Astrocyte (in vitro differentiated cells and primary cell): ENCODE data around the gene IQGAP2. TPM values are rescaled to one million over a fixed set of nuclear protein-coding genes. Genes with fewer than 3 reads are reported as not detected.
"Not testable (repeated sequence)": the region's sequence is repeated elsewhere in the genome, so short reads cannot be mapped to it uniquely, and the experiment has no call there.

Source experiments
- DNase-seq: peaks from one replicate; pipeline ENCODE4 v3.0.0-alpha.2; 2010; ENCODE audit warnings: low read depth
- FAIRE-seq: peaks from 2 replicates; lab custom pipeline; 2011; peaks lifted over from hg19 to GRCh38; lab: Jason Lieb, UNC
- H2AFZ ChIP-seq: 2 replicates; pipeline ENCODE4 v1.6.0; 2012; ENCODE audit warnings: low read depth, low read length, inconsistent platforms
- H3K27ac ChIP-seq: 2 replicates; pipeline ENCODE4 v1.5.1; 2011; ENCODE audit warnings: low read depth, low read length, inconsistent platforms
- H3K27me3 ChIP-seq: 2 replicates; pipeline ENCODE4 v1.6.0; 2011; ENCODE audit warnings: low read length, inconsistent platforms; ENCODE audit not compliant: insufficient read depth
- H3K36me3 ChIP-seq: 2 replicates; pipeline ENCODE4 v1.5.1; 2011; ENCODE audit warnings: low read length, inconsistent platforms; ENCODE audit not compliant: insufficient read depth
- H3K4me1 ChIP-seq: 2 replicates; pipeline ENCODE4 v1.5.1; 2011; ENCODE audit warnings: low read length, inconsistent platforms; ENCODE audit not compliant: insufficient read depth
- H3K4me2 ChIP-seq: 2 replicates; pipeline ENCODE4 v1.6.0; 2012; ENCODE audit warnings: low read length, inconsistent platforms
- H3K4me3 ChIP-seq: 2 replicates; pipeline ENCODE4 v1.5.1; 2011; ENCODE audit warnings: low read depth, mild to moderate bottlenecking, low read length, inconsistent platforms; ENCODE audit not compliant: insufficient read depth
- H3K79me2 ChIP-seq: 2 replicates; pipeline ENCODE4 v1.6.0; 2012; ENCODE audit warnings: mild to moderate bottlenecking, low read length, inconsistent platforms; ENCODE audit not compliant: insufficient read depth
- H3K9ac ChIP-seq: 2 replicates; pipeline ENCODE4 v1.6.0; 2012; ENCODE audit warnings: mild to moderate bottlenecking, low read length, inconsistent platforms
- H3K9me3 ChIP-seq: 2 replicates; pipeline ENCODE4 v1.5.1; 2012; ENCODE audit warnings: low read depth, mild to moderate bottlenecking, low read length, inconsistent platforms; ENCODE audit not compliant: insufficient read depth
- H4K20me1 ChIP-seq: 2 replicates; pipeline ENCODE4 v1.6.0; 2012; ENCODE audit warnings: low read length, inconsistent platforms; ENCODE audit not compliant: insufficient read depth
- H3K27ac Mint-ChIP-seq: one replicate; pipeline ENCODE4 v1.8.0; 2021; ENCODE audit warnings: mild to moderate bottlenecking, mixed read lengths; ENCODE audit not compliant: unreplicated experiment
- H3K27me3 Mint-ChIP-seq: one replicate; pipeline ENCODE4 v1.8.0; 2021; ENCODE audit warnings: low read depth, mixed read lengths; ENCODE audit not compliant: unreplicated experiment
- H3K36me3 Mint-ChIP-seq: one replicate; pipeline ENCODE4 v1.8.0; 2021; ENCODE audit warnings: low read depth, mixed read lengths; ENCODE audit not compliant: unreplicated experiment
- H3K4me1 Mint-ChIP-seq: one replicate; pipeline ENCODE4 v1.8.0; 2021; ENCODE audit warnings: low read depth, mixed read lengths; ENCODE audit not compliant: unreplicated experiment
- H3K4me3 Mint-ChIP-seq: one replicate; pipeline ENCODE4 v1.8.0; 2021; ENCODE audit warnings: mild to moderate bottlenecking, moderate library complexity, mixed read lengths; ENCODE audit not compliant: unreplicated experiment
- H3K9me3 Mint-ChIP-seq: one replicate; pipeline ENCODE4 v1.8.0; 2021; ENCODE audit warnings: mild to moderate bottlenecking, mixed read lengths; ENCODE audit not compliant: unreplicated experiment
- CTCF ChIP-seq: IDR thresholded peaks from 2 replicates; pipeline ENCODE4 v1.5.1; 2011; ENCODE audit warnings: low read depth, mild to moderate bottlenecking, inconsistent platforms, low read length, moderate library complexity; ENCODE audit not compliant: insufficient read depth
- EZH2 ChIP-seq: IDR thresholded peaks from 2 replicates; pipeline ENCODE4 v1.6.1; 2012; ENCODE audit warnings: mild to moderate bottlenecking, low read length, inconsistent platforms; ENCODE audit not compliant: insufficient read depth
- total RNA-seq: library from RNA; stranded (reverse); gene quantifications from 2 replicates; pipeline ENCODE4 v1.2.1, GENCODE V29; 2021

IQGAP2 gene
- total RNA-seq, 1 donor from 2014 or later: 2.9 TPM

- Mint-ChIP-seq H3K4me1 (peaks cover 5% of the 10 kb centered on the region), H3K9me3 (peaks cover 1% of the 10 kb centered on the region), H3K27me3 (peaks cover 10% of the 10 kb centered on the region), H3K36me3 (no peaks in the 10 kb centered on the region), H3K27ac (no peak overlapping the region), H3K4me3 (no peak overlapping the region)
- DNase-seq (no peak), FAIRE-seq (no peak)
- Histone ChIP-seq H2AFZ (no peak overlapping the region), H3K4me2 (no peak overlapping the region), H3K27me3 (no peaks in the 10 kb centered on the region), H3K4me3 (no peak overlapping the region), H3K4me1 (peaks cover 6% of the 10 kb centered on the region), H3K79me2 (no peaks in the 10 kb centered on the region), H3K36me3 (no peaks in the 10 kb centered on the region), H3K9me3 (no peaks in the 10 kb centered on the region), H3K9ac (no peak overlapping the region), H4K20me1 (no peaks in the 10 kb centered on the region), H3K27ac (no peak overlapping the region)
- TF ChIP-seq EZH2 (no peak), CTCF (no peak)
Measured at GRCh38 chr5:76427206-76428140, 24.4 kb downstream of the IQGAP2 start.

GRCh38 chr5:76428550-76428949, 25.5 kb downstream of the IQGAP2 start:
- not testable (repeated sequence) for H3K36me3 ChIP-seq, H3K4me3 ChIP-seq, H3K27ac Mint-ChIP-seq, H3K4me1 Mint-ChIP-seq, H3K9me3 Mint-ChIP-seq, H3K4me3 Mint-ChIP-seq, H3K27ac ChIP-seq, H3K36me3 Mint-ChIP-seq, H3K79me2 ChIP-seq, H3K4me1 ChIP-seq, H3K4me2 ChIP-seq, FAIRE-seq, H3K27me3 Mint-ChIP-seq, H3K27me3 ChIP-seq, DNase-seq, H3K9ac ChIP-seq, H2AFZ ChIP-seq, H4K20me1 ChIP-seq, H3K9me3 ChIP-seq

GRCh38 chr5:76433261-76433660, 30.2 kb downstream of the IQGAP2 start:
- Mint-ChIP-seq H3K9me3 (peaks cover 3% of the 10 kb centered on the region), H3K4me1 (no peaks in the 10 kb centered on the region), H3K36me3 (no peaks in the 10 kb centered on the region), H3K27me3 (no peaks in the 10 kb centered on the region), H3K27ac (no peak overlapping the region), H3K4me3 (no peak overlapping the region)
- Histone ChIP-seq H3K27me3 (no peaks in the 10 kb centered on the region), H3K9me3 (no peaks in the 10 kb centered on the region), H2AFZ (no peak overlapping the region), H4K20me1 (no peaks in the 10 kb centered on the region), H3K4me1 (no peaks in the 10 kb centered on the region), H3K4me2 (no peak overlapping the region), H3K79me2 (no peaks in the 10 kb centered on the region), H3K4me3 (no peak overlapping the region), H3K9ac (no peak overlapping the region), H3K27ac (no peak overlapping the region), H3K36me3 (no peaks in the 10 kb centered on the region)
- TF ChIP-seq EZH2 (no peak), CTCF (no peak)
- no peak for DNase-seq
- FAIRE-seq: no peak

GRCh38 chr5:76437507-76437906, 34.4 kb downstream of the IQGAP2 start:
- H3K27me3 Mint-ChIP-seq, H3K27me3 ChIP-seq, H3K4me2 ChIP-seq, H3K4me3 Mint-ChIP-seq, H3K4me3 ChIP-seq, H3K4me1 ChIP-seq, H3K27ac ChIP-seq, H3K4me1 Mint-ChIP-seq, H3K9ac ChIP-seq, H4K20me1 ChIP-seq, H3K9me3 Mint-ChIP-seq, H2AFZ ChIP-seq, H3K79me2 ChIP-seq, FAIRE-seq, H3K9me3 ChIP-seq, H3K36me3 ChIP-seq, H3K27ac Mint-ChIP-seq, DNase-seq, H3K36me3 Mint-ChIP-seq: not testable (repeated sequence)
